HepG2 (cell line): Measurements from ENCODE around the gene POLDIP3. TPM values are rescaled to one million over a fixed set of nuclear protein-coding genes. Genes with fewer than 3 reads are reported as not detected.

Experiments
- ATAC-seq: fragments of 200-7000 bp; cut with Tn5 transposase; 3 replicates; pipeline ENCODE4 v1.9.1; 2020; ENCODE audit warnings: mild to moderate bottlenecking, moderate library complexity
- BruUV-seq: library from RNA; stranded (reverse); fragments of 400-500 nt; replicated peaks from 2 replicates; lab custom pipeline; 2021; lab: Mats Ljungman, UMichigan
- CTCF ChIA-PET: fragments of 300-600 bp; formaldehyde crosslinking; extraction: SDS; loops from one replicate; lab custom pipeline; 2021; ENCODE audit warnings: low total read pairs, inconsistent platforms, low intra/inter-chr PET ratio; lab: Yijun Ruan, JAX
- POLR2A ChIA-PET: fragments of 350-600 bp; sonication (Branson Sonifier 250); formaldehyde crosslinking; loops from one replicate; lab custom pipeline; 2020; ENCODE audit warnings: antibody characterized with exemption, inconsistent platforms; lab: Yijun Ruan, JAX
- DNase-seq: peaks from one replicate; pipeline ENCODE4 v3.0.0-alpha.2; 2015; ENCODE audit warnings: low spot score
- FAIRE-seq: peaks from 3 replicates; lab custom pipeline; 2011; peaks lifted over from hg19 to GRCh38; lab: Jason Lieb, UNC
- H2AFZ ChIP-seq: one replicate; pipeline ENCODE4 v1.6.1; 2011; ENCODE audit warnings: low read length, inconsistent platforms
- H3K27ac ChIP-seq: fragments of 300-600 bp; 3 replicates; pipeline ENCODE4 v1.8.0; 2011; ENCODE audit warnings: mixed run types, mild to moderate bottlenecking, mixed read lengths, low read length, inconsistent platforms; ENCODE audit not compliant: insufficient read depth; ENCODE audit errors: extremely low read length
- H3K27me3 ChIP-seq, 2 experiments: fragments of 200-600 bp in 1 of 2; 2 replicates in 1 of 2; 3 replicates in 1 of 2; pipeline versions ENCODE4 v1.6.0 to v1.8.0; 2011; ENCODE audit warnings: low read length in 2 of 2, mild to moderate bottlenecking in 2 of 2, moderate library complexity in 2 of 2, inconsistent platforms in 1 of 2; ENCODE audit not compliant: insufficient read depth in 2 of 2, control insufficient read depth in 1 of 2
- H3K36me3 ChIP-seq, 2 experiments: fragments of 200-600 bp in 1 of 2; replicated peaks in 1 of 2; 2 replicates in 1 of 2; 3 replicates in 1 of 2; pipeline versions ENCODE4 v1.5.1 to v1.8.0; 2011; ENCODE audit warnings: low read length in 2 of 2, inconsistent platforms in 1 of 2; ENCODE audit not compliant: insufficient read depth in 2 of 2, control insufficient read depth in 1 of 2
- H3K4me1 ChIP-seq: 2 replicates; pipeline ENCODE4 v1.5.1; 2012; ENCODE audit warnings: low read length, inconsistent platforms; ENCODE audit not compliant: insufficient read depth
- H3K4me2 ChIP-seq: 2 replicates; pipeline ENCODE4 v1.6.0; 2011; ENCODE audit warnings: low read depth, low read length, inconsistent platforms
- H3K4me3 ChIP-seq, 3 experiments: fragments of 200-600 bp in 1 of 3; sonication (generic), shearing (Covaris generic) in 1 of 3; replicated peaks in 1 of 3; 2 replicates each; pipeline ENCODE4 v1.5.1; 2011 to 2016; ENCODE audit warnings: low read length in 3 of 3, inconsistent platforms in 2 of 3, low read depth in 2 of 3, mild to moderate bottlenecking in 2 of 3, control low read depth in 1 of 3, mixed read lengths in 1 of 3; ENCODE audit not compliant: insufficient read depth in 1 of 3
- H3K79me2 ChIP-seq: one replicate; pipeline ENCODE4 v1.6.1; 2011; ENCODE audit warnings: low read length, inconsistent platforms; ENCODE audit not compliant: insufficient read depth
- H3K9ac ChIP-seq: 2 replicates; pipeline ENCODE4 v1.6.0; 2011; ENCODE audit warnings: mild to moderate bottlenecking, low read depth, low read length, inconsistent platforms; ENCODE audit not compliant: insufficient read depth
- H3K9me3 ChIP-seq: 2 replicates; pipeline ENCODE4 v1.5.1; 2012; ENCODE audit warnings: mild to moderate bottlenecking, low read length
- H4K20me1 ChIP-seq: 2 replicates; pipeline ENCODE4 v1.6.0; 2011; ENCODE audit warnings: inconsistent platforms, mild to moderate bottlenecking, low read length, moderate library complexity; ENCODE audit not compliant: insufficient read depth
- POLR2AphosphoS5 ChIP-seq: IDR thresholded peaks from 2 replicates; pipeline ENCODE4 v1.6.1; 2012; ENCODE audit warnings: low read depth, low read length
- PRDM15 ChIP-seq: sonication (generic); formaldehyde crosslinking; IDR thresholded peaks from 2 replicates; pipeline ENCODE4 v1.4.0; 2020; ENCODE audit warnings: missing genetic modification reagents
- ZNF530 ChIP-seq: sonication (generic); formaldehyde crosslinking; IDR thresholded peaks from 2 replicates; pipeline ENCODE4 v1.5.0; 2020; ENCODE audit warnings: low read depth, mild to moderate bottlenecking, missing genetic modification reagents
- WGBS: methylation state at CpG from one replicate; pipeline ENCODE4 v1.1.6; 2017; ENCODE audit warnings: low lambda C conversion rate; 5-methylcytosine and 5-hydroxymethylcytosine counted together
- in situ Hi-C: cut with HindIII; loops from 2 replicates; pipeline ENCODE4 v1.10.0; 2017; ENCODE audit warnings: low pct_unique_long_range_greater_than_20kb; ENCODE audit not compliant: extremely low pct_ligation_motif_present
- intact Hi-C: fragments of 100-400 bp; cut with micrococcal nuclease; formaldehyde crosslinking; loops from one replicate; pipeline ENCODE4 v1.10.0; 2022; ENCODE audit not compliant: unreplicated experiment
- polyA plus RNA-seq, 8 experiments: library from polyadenylated mRNA; depleted of rRNA in 3 of 8; stranded (reverse) in 7 of 8; unstranded in 1 of 8; fragments of >200 nt; fragmentation: Illumina TruSeq in 4 of 8; extraction: Trizol in 4 of 8; gene quantifications; 2 replicates each; pipeline versions ENCODE4 v1.2.1 to v1.2.3, GENCODE V29; 2011 to 2016; ENCODE audit warnings: low read depth in 4 of 8, missing spikeins in 1 of 8, mixed read lengths in 1 of 8; ENCODE audit not compliant: insufficient read depth in 1 of 8
- total RNA-seq, 5 experiments: library from RNA; depleted of rRNA; stranded (reverse); fragments of >200 nt; fragmentation: Illumina TruSeq; extraction: Trizol; gene quantifications; 2 replicates each; pipeline ENCODE4 v1.2.3, GENCODE V29; 2016; ENCODE audit warnings: low read depth in 1 of 5

The POLDIP3 gene
- total and polyA plus RNA-seq, 2 of the 13 experiments (the other 11 are each of a cell fraction or from before 2014, with no cell fraction given): 45.8 to 47.4 TPM

GRCh38 chr22:42632096-42632495, 17.4 kb upstream of the POLDIP3 start (continued):
- TF ChIP-seq PRDM15 (CRISPR knock-in tag): no peak

DNA sequence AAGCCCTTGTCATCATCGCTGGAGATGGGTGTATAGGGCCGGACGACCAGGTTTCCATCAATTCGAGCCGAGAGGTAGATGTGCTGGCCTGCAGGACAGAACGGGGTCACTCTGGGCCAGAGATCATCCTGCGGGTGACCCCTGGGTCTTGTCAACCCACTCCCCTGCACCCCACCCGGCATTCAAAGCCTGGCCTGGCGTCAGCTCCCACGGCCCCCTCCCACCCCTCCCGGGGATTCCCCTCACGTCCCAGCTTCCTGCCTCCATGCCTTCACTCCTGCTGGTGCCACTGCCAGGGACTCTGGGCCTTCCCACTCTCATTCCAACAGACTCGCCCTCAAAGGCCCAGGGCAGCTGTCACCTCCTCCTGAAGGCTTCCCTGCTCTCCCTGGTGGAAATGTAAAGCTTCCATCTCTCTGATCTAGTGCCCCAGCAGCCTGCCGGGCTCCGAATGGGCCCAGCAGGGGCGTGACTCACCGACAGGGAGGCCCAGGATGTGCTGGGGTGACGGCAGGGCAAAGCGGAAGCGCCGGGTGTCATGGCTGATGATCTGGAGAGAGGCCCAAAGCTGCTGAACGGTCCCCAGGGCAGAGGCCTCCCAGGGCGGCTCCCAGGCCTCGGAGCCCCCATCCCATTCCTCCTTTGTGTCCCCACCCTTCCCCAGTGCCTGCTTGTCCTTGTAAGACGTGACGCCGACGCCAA, 16.4 kb upstream of the POLDIP3 start:
- no peak overlapping the region for H3K4me3 ChIP-seq
- H2AFZ ChIP-seq: no peak overlapping the region
- intact Hi-C loops: no loop called here
- peaks cover 10% of the 10 kb centered on the region for H3K79me2 ChIP-seq
- WGBS: 98% methylated on average over 18 of the region's 28 CpGs
- DNase-seq: no peak
- no peak overlapping the region for H3K27ac ChIP-seq
- no peak overlapping the region for H3K4me2 ChIP-seq
- peaks cover 31% of the 10 kb centered on the region; the same call in 1 of the 2 replicates for H4K20me1 ChIP-seq
- peaks cover 24% of the 10 kb centered on the region for H3K4me1 ChIP-seq
- H3K9ac ChIP-seq: no peak overlapping the region
- peaks cover 53 to 86% of the 10 kb centered on the region in 2 experiments for H3K36me3 ChIP-seq
- no peaks in the 10 kb centered on the region for H3K27me3 ChIP-seq
- POLR2A ChIA-PET: interaction anchor here (2.5 kb wide), 1 partner anchor 18 kb away, joined by 9 read pairs; the partner anchor contains the start of gene CYB5R3
- in situ Hi-C loops: no loop called here
- no peaks in the 10 kb centered on the region for H3K9me3 ChIP-seq
- no peak for ATAC-seq
- FAIRE-seq: no peak
- no TSS peak for BruUV-seq
- TF ChIP-seq POLR2AphosphoS5 (0 out of 2 replicates have a peak, but pooled peaks have one; percentile 4), ZNF530 (CRISPR knock-in tag) (no peak)
- TF ChIP-seq, all 625 proteins: peak for 1
- CTCF ChIA-PET: interaction anchor here (1.2 kb wide), 1 partner anchor 30 kb away, joined by 4 read pairs; no protein-coding TSS in a partner anchor
